ENCODE data around the gene SPRY2.
"Not testable (repeated sequence)": the region's sequence is repeated elsewhere in the genome, so short reads cannot be mapped to it uniquely, and the experiment has no call there.

SPRY2 gene, protein sequence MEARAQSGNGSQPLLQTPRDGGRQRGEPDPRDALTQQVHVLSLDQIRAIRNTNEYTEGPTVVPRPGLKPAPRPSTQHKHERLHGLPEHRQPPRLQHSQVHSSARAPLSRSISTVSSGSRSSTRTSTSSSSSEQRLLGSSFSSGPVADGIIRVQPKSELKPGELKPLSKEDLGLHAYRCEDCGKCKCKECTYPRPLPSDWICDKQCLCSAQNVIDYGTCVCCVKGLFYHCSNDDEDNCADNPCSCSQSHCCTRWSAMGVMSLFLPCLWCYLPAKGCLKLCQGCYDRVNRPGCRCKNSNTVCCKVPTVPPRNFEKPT

DNA sequence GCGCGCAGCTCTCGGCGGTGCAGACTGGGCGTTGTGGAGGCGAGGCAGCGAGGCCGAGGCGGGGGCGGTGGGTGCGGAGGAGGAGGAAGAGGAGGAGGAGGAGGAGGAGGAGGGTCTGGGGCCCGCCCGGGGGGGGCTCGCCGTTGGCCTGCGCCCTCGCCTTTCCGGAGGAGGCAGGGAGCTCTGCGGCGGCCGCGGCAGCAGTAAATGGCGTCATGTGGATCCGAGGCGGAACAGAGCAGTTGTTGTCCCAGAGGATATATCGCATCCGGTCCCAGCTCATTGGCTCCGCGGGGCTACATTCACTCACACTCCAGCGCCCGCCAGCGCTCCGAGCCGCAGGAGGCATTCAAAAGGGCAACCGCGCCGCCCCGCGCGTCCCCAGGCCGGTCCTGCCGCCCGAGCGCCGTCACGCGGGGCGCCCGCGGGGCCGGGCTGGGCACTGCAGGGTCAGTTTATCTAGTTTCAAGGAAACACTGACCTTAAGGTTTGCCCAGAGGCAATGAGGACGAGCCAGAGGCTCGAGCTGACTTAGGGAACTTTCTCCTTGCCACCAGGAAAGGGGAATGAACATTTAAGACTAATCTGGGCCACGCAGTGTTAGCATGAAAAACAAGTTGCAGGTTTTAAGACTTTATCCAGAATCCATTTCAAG, at the start of gene SPRY2:
Gene SPRY2 (minus strand): TSS at position 26 of the 655 bp plus-strand sequence. CDS start 3,421 bp downstream, outside the sequence.
- peak; percentile 88 for DNase-seq

DNA sequence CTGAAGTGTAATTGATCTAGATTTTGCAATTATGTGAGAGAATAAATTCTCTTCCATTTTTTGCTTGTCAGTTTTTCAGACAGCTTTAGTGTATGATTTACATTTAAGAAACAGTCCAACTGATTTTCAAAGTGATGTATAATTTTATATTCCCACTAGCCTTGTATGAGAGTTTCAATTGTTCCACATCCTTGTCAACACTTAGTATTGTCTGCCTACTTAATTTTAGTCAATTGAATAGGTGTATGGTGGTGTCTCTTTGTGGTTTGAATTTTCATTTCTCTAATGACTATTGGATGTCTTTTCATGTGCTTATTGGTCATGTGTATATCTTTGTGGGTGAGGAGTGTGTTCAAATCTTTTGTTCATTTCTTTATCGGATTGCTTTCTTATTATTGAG, 49.4 kb upstream of the SPRY2 start:
- no peak for DNase-seq

DNA sequence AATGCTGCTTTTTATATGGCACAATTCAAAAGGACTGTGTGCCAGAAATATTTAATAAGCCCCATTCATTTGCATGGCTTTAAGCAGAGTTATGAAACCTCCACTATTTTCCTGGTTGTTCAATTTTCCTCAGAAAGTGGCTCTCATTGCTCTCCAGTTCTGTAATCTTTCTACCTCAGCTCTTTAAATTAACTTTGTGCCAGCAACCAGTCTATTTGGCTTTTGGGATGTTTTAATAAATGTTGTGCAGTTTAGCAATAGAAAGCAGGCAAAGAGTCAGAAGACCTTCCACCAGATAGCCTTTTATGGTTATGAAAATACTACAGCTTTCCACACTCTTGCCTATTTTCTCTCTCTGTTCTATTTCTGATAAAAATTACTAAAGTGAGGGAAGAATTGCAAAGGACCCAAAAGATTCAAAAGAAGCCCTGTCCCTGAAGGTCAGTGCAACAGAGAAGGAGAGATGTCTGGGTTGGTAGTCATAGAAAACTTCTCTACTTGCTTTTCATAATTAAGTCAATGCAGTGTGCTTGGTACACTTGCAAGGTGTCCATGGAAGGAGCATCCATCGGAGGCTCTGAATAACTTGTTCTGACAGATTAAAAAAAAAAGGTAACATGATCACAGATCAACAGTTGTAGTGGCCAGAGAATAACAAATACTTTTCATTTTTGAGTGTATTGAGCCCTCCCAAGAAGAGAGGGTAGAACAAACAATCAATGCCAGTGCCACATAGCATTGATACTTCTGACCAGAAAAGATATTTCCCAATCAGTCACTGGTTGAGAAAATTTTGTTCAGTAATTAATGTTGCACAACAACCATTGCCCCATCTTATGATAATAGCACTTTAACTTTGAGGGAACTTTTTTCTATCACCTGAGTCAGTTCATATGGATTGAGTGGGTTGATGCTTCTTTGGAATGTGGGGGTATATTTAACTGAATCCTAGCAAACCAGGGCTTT, 48.4 kb upstream of the SPRY2 start:
- DNase-seq, result no peak

DNA sequence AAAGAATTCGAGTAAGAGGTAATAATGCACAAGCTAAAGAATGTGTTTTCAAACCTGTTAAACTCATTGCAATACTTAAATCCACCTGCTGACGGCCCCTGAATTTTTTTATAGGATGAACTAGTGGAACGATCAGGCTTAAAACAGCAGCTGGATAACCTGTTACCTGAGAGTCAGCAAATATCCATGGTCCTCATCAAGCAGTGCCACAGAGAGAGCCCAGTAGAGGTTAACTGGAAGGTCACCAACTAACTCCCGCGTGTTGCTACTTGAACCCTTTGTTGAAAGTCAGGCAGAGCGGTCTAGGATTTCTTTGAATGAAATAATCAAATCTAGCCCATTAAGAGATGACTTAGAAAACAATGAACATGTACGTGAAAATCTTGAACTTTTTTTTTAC, 47.6 kb upstream of the SPRY2 start:
- no peak for DNase-seq

DNA sequence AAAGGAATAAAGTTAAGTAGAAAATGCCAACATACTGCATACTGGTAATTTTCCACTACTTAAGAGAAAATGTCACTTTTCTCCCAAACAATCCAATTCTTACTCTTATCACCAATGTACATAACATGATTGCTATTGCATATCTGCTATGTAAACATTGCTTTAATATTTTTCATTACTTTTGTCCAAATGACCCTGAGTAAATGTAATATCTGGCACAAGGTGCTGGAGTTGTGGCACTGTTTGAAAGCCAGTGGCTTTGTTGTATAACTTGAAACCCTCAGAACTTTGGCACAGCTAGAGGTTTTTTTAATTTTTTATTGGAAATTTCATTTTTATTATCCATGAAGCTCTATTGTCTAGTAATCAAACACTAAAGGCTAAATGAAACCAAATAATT, 45.7 kb upstream of the SPRY2 start:
- no peak for DNase-seq

DNA sequence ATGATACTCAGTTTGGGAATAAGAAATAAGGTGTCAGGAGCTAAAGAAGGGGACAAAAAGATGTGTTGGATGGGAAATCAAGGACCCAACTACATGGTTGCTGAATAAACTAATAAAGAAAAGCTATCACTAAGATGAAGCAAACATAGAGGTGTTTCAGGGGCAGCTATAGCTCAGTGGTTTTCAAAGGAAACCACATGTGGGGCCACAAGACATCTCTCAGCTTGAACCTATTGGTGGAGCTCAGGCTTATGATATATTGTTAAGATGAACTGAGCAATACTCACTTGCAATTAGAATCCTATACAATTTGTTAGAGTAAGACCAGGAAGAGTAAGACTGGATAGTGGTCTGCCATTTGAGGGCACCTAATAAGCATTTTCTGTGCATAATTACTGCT, 45.1 kb upstream of the SPRY2 start:
- no peak for DNase-seq

DNA sequence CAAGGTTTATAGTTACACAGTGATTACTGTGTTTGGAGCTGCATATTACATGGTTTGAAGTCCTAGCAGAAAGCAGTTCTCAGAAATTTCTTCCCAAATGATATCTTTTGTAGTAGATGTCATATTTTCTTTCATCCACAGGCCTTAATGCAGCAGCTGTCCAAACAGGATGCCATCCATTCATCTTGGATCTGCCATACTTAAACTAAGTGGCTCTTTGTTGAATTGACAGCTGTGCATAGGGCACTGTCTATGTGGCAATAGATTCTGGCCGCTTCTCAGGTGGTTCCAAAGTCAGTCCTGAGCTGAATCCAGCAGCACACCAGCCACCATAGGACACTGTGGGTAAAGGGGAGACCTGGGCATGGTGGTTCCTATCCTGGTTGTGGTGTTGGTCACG, 41.6 kb upstream of the SPRY2 start:
- no peak for DNase-seq

DNA sequence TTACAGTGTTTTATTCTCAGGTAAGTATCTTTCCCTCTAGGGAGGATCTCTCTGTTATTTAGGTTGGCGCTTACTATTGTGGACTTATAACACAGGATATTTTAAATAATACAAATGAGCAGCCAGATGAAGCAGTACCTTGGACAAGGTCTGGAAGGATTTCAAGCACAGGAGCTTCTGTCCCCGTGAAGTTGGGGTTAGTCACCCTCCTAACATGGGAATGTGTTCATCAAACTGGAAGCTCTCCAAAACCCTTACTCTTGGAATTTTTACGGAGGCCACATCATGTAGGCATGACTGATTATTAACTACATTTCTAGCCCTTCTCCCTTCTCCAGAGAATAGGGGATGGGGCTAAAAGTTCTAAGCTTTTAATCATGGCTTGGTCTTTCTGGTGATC, 38.3 kb upstream of the SPRY2 start:
- no peak for DNase-seq

DNA sequence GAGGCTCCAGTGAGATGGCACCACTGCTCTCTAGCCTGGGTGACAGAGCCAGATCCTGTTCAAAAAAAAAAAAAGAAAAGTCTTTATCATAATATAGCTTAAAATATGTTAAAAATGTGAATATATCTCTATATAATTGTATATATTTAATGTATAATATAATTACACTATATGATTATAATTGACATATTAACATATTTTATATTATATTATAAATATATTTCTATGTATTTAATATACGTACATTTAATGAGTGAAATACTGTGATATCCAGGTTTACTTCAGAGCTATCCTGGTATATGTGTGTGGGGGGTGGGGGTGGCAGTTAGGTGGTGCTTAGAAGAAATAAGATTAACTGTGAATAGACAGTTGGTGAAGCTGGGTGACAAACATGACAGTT, 35.6 kb upstream of the SPRY2 start:
- DNase-seq, result no peak

DNA sequence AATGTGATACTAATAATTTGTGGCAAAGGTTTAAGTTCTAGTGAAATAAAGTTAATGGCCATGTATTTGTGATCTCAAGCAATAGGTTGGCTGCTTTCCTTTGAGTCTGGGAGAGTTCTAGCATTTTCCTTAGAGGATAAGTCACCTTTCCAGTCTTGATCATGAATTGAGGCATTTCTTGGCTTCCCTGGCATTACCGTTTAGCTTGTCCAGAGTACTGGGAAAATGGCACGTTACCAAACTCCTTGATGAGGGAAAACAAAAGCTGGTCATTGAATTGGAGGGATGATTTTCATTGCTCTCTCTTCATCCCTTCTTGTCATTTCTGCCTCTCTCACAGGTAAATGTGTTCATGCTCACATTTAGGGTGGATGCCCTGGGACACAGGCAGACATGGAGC, 34.0 kb upstream of the SPRY2 start:
- DNase-seq, result no peak

DNA sequence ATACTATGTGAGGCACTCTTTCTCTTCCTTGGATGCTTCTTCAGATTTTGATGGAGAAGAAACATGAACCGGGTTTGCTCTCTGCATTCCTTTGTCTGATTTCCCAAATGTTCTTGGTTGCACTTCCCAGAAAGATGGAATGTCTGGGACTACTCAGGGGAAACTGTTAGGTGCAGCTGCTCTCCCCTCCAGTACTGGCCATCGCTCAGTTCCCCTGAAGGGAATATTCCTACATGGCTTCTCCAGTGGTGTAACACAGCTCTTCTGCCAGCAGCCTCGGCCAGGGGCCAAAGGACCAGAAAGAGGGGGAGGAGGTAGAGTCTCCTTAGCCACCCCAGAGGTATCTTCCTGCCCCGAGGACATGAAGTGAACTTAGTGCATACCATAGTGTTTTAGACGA, 33.5 kb upstream of the SPRY2 start:
- no peak for DNase-seq

DNA sequence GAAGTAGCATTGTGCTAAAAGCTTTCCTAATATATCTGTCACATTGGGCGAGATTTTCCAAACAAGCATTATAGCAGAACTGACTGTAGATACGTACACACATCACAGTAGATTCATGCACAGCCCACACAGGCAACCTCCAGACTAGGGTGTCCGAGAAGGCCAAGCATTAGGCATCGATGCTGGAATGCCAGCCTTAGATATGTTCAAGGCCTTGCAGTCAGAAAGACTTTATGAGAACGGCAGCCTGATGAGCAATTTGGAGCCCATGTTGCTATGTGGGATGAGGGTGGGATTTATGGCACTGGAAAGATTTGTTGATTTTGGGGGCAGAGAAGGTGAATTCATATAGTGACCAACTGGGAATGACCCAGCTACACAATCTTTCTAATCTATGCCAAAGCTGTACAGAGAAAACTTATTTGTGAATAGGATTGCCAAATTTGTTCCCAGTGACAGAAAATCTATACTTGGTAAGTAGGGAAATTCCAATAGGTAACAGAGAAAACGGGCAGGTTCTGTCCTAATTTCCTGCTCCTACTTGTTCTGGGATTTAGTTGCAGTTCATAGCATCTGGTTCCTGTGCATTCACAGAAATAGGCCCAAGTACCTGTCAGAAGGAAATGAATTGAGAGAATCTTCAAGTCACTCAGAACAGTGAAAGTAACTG, 31.0 kb upstream of the SPRY2 start:
- DNase-seq, result no peak

DNA sequence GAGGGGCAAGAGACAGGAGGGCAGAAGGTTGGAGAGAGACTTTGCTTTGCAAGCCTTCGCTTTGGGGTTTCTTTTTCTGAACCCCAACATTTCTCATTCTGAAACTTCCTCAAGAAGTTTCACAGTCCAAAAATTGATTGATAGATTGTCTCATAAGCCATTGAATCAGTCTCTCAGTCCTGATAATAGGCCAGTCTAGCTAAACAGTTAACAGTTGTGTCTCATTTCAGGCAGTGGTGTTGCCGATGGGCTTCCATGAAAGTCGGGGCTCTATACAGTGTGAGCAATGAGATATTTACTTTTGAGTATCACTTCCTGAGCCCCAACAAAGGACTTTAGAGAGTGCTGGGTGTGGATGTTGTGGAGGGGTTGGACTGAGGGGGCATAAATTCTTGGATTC, 26.5 kb upstream of the SPRY2 start:
- no peak for DNase-seq

DNA sequence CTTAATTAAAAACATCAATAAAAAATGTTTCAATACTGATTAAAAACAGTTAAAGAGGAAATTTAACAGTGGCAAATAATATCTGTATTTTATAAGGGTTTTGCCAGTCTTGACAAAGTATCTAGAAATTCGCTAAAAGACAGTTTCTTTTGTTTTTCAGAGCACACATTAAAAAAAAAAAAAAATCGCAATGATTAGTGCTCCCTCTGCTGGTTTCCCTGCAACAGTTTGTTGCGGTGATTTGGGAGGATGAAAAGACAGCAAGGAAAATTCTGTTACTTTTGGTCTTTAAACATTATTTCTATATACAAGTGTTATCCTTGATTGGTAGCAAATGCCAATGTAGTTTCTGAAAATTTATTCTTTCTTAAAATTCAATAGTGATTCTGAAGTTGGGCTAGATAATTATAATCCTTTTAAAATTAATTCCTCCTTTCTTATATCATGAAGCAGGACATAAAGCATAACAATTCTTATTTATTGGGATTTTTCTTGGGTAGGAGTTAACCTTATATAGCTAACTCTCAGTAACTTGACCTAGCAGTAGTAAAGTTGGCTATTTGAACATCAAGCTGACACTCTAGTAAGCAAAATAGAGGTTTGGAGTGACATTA, 23.1 kb upstream of the SPRY2 start:
- DNase-seq, result peak; percentile 45

DNA sequence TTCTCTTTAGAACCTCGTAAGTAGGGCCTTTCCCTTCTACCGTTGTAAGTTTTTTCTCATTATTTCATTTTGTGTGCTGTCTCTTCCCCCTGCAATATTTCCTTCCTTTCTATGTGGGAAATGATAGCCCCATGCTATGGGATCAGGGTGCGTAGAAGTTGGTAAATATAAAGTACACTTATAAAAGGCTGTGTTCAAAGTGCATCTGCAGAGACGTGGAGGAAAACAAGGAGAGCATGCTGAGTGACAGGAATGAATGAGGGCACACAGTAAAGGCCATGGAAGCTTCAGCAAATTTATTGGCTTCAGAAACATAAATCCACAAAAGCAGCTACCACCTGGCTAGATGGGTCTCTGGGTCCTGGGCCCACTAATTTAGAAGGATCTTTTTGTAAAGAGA, 21.6 kb upstream of the SPRY2 start:
- DNase-seq, result no peak

DNA sequence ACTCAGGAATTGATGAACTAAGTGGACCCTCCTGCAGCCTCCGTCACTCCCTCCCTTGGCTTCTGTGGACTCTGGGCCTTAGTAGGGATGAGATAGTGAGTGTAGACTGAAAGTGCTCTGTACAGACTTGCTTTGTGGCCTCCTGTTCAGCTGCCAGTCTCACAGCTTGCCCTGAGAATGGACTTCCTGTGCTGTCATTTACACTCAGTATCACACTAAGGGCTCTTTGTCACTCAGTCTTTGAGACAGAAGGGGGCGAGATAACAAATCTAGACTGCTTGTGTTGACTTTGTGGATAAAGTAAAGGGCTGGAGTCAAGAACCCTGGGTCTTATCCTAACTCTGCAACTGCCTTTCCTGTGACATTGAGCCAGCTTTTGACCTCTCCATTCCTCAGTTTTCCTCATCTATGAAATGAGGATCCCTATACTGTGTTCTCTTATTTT, 21.0 kb upstream of the SPRY2 start:
- DNase-seq, result peak; percentile 4

DNA sequence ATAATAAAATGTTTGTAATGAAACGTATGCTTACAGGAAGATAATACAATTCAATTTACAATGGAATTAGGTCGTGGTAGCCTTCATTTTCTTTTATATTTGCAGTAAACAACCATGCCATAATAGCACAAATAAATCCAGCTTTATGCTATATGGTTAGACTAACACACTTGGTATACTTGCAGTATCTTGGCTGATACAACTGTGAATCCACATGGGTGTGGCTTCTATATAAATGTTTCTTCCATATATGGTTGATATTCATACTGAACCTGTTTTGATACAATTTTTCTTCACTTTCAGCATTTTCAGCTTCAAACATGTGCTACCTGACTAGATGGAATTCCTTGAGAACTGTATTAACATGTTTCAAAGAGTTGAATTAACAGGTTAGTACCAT, 20.4 kb upstream of the SPRY2 start:
- DNase-seq, result no peak

DNA sequence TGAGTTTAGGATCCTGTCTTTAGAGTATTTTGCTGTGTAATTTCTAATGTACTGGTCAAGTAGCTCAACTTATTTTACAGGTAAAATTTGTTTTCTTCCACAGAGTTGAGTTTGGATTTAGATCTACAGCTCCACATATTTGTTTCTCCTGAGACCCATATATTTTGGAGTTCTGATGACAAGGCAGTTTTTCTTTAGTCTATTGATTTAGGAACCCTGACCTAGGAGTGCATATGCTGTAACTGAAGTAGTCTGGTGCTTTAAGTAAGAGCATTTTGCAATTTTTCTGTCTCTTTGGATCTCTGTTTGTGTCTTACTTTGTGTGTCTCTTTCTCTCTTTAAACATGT, 19.5 kb upstream of the SPRY2 start:
- DNase-seq, result no peak

DNA sequence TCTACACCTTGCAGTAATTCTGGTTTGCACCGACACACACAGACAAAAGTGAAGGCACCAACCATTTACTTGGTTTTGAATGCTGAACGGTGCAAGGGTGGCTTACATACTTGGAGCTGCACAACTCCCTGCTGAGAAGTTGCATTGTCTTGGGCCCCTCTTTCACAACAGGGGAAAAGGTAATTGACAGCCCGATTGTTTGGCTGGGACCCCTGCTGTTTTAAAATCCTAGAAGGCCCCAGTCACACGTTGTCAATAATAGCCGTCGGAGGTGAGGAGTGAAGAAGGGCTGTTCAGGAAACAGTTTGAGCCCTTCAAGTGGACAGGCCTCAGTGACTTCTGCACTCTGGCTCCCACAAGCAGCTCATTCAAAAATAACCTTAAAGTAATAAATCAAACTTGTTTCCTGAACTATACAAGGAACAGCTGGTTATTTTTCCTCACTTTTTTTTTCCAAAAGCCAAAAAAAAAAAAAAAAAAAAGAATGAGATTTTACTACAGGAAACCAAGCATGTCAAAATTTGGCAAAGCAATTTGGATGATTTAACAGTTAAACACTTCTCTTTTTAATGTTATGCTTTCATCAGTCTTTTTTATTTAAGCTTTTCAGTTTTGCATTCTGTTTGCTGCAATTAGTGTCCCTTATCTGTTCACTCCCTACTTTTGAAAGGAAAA, 19.0 kb upstream of the SPRY2 start:
- no peak for DNase-seq

DNA sequence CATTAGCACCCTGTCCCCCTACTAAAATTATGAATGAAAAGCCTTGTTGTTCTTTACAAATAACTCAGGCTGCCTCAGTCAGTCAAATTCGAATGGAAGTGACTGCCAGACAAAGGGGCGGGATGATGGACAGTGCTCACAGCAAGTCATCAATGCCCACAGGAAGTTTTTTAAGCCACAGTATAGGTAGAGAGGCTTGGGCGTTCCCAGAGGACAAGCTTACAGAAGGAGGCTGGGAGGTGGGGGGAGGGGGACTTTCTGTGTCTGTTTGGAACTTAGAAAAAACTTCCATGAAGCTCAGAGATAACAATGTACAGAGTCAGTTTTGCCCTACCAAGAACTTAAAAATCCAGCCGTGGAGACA, 18.5 kb upstream of the SPRY2 start:
- no peak for DNase-seq

DNA sequence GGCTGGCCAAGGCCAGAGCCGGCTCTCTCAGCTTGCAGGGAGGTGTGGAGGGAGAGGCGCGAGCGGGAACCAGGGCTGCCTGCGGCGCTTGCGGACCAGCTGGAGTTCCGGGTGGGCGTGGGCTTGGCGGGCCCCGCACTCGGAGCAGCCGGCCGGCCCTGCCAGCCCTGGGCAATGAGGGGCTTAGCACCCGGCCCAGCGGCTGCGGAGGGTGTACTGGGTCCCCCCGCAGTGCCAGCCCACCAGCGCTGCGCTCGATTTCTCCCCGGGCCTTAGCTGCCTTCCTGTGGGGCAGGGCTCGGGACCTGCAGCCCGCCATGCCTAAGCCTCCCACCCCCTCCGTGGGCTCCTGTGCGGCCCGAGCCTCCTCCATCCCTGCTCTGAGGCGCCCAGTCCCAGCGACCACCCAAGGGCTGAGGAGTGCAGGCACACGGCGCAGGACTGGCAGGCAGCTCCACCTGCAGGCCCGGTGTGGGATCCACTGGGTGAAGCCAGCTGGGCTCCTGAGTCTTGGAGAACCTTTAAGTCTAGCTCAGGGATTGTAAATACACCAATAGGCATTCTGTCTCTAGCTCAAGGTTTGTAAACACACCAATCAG, 14.7 kb upstream of the SPRY2 start:
- DNase-seq, result not testable (repeated sequence)

DNA sequence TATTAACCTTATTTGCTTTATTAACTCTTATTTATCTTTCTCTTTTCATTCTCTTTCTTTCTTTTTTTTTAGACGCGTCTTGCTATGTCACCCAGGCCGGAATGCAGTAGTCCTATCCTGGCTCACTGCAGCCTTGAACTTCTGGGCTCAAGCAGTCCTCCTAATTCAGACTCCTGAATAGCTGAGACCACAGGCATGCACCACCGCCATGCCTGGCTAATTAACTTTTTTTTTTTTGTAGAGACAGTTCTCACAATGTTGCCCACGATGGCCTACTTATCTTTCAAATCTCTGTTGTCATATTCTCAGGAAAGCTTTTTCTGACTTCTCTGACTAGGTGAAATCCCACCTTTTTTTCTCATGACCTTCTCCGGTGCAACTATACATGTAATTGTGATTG, 7.8 kb upstream of the SPRY2 start:
- DNase-seq, result no peak
